ENCODE data around the gene PGLYRP4. TPM values are rescaled to one million over a fixed set of nuclear protein-coding genes. Genes with fewer than 3 reads are reported as not detected.

The PGLYRP4 gene
- total RNA-seq, 1 experiment from 2014 or later, result not detected

GRCh38 chr1:153293851-153294250 is 54.8 kb downstream of the PGLYRP4 start:
- no TSS peak for BruUV-seq (replicated peaks)
- no peak overlapping the region for H3K4me3 ChIP-seq
- H4K20me1 ChIP-seq (ENCODE audit: insufficient read depth), result no peaks in the 10 kb centered on the region
- no peak for DNase-seq
- no peak overlapping the region for H3K27ac ChIP-seq
- TF ChIP-seq CTCF (conservative IDR thresholded peaks at IDR 0.05), result no peak
- TF ChIP-seq EZH2 (IDR thresholded peaks at IDR 0.05; ENCODE audit: low read depth), result no peak
- H3K27me3 ChIP-seq (ENCODE audit: insufficient read depth, low read depth), result peaks cover 10% of the 10 kb centered on the region; the same call in 1 of the 2 replicates
- H3K4me1 ChIP-seq (replicated peaks; ENCODE audit: insufficient read depth), result 0 out of 2 replicates have a peak, but pooled peaks cover 6% of the 10 kb centered on the region
- CTCF ChIA-PET, result no interaction called here
- no peaks in the 10 kb centered on the region for H3K79me2 ChIP-seq (ENCODE audit: low read depth)
- H3F3A ChIP-seq (ENCODE audit: insufficient read depth, low read depth), result no peaks in the 10 kb centered on the region
- H3K9me3 ChIP-seq (ENCODE audit: insufficient read depth, low read depth), result no peaks in the 10 kb centered on the region
- no peaks in the 10 kb centered on the region for H3K36me3 ChIP-seq (ENCODE audit: low read depth)
- POLR2A ChIA-PET (ENCODE audit: unreplicated experiment), result no interaction called here
- no peak overlapping the region for H3K4me2 ChIP-seq
- H3K9me2 ChIP-seq (ENCODE audit: insufficient read depth), result no peaks in the 10 kb centered on the region
- H2AFZ ChIP-seq, result no peak overlapping the region
- intact Hi-C loops (cut with micrococcal nuclease; ENCODE audit: unreplicated experiment), result no loop called here

GRCh38 chr1:153293480-153293775 is 55.2 kb downstream of the PGLYRP4 start:
- Histone ChIP-seq H3K27ac (no peak overlapping the region), H3K4me3 (no peak overlapping the region), H3K79me2 (ENCODE audit: low read depth) (no peaks in the 10 kb centered on the region), H3K27me3 (ENCODE audit: insufficient read depth, low read depth) (peaks cover 10% of the 10 kb centered on the region; the same call in 1 of the 2 replicates), H4K20me1 (ENCODE audit: insufficient read depth) (no peaks in the 10 kb centered on the region), H3K36me3 (ENCODE audit: low read depth) (no peaks in the 10 kb centered on the region), H3K9me2 (ENCODE audit: insufficient read depth) (no peaks in the 10 kb centered on the region), H3F3A (ENCODE audit: insufficient read depth, low read depth) (no peaks in the 10 kb centered on the region), H3K4me1 (replicated peaks; ENCODE audit: insufficient read depth) (0 out of 2 replicates have a peak, but pooled peaks cover 6% of the 10 kb centered on the region), H3K4me2 (no peak overlapping the region), H2AFZ (no peak overlapping the region), H3K9me3 (ENCODE audit: insufficient read depth, low read depth) (no peaks in the 10 kb centered on the region)
- intact Hi-C loops (cut with micrococcal nuclease; ENCODE audit: unreplicated experiment), result no loop called here
- TF ChIP-seq EZH2 (IDR thresholded peaks at IDR 0.05; ENCODE audit: low read depth) (no peak), CTCF (conservative IDR thresholded peaks at IDR 0.05) (no peak)
- ChIA-PET CTCF (no interaction called here), POLR2A (ENCODE audit: unreplicated experiment) (no interaction called here)
- no TSS peak for BruUV-seq (replicated peaks)
- DNase-seq, result no peak

GRCh38 chr1:153292740-153293479 is 55.7 kb downstream of the PGLYRP4 start:
- Histone ChIP-seq H3K4me1 (replicated peaks; ENCODE audit: insufficient read depth) (0 out of 2 replicates have a peak, but pooled peaks cover 6% of the 10 kb centered on the region), H4K20me1 (ENCODE audit: insufficient read depth) (no peaks in the 10 kb centered on the region), H3K9me3 (ENCODE audit: insufficient read depth, low read depth) (no peaks in the 10 kb centered on the region), H2AFZ (no peak overlapping the region), H3K4me3 (no peak overlapping the region), H3F3A (ENCODE audit: insufficient read depth, low read depth) (no peaks in the 10 kb centered on the region), H3K9me2 (ENCODE audit: insufficient read depth) (no peaks in the 10 kb centered on the region), H3K36me3 (ENCODE audit: low read depth) (no peaks in the 10 kb centered on the region), H3K4me2 (peak overlapping the region; percentile 27; the same call in 1 of the 2 replicates), H3K79me2 (ENCODE audit: low read depth) (no peaks in the 10 kb centered on the region), H3K27ac (no peak overlapping the region), H3K27me3 (ENCODE audit: insufficient read depth, low read depth) (peaks cover 10% of the 10 kb centered on the region; the same call in 1 of the 2 replicates)
- no peak for TF ChIP-seq CTCF (conservative IDR thresholded peaks at IDR 0.05)
- TF ChIP-seq EZH2 (IDR thresholded peaks at IDR 0.05; ENCODE audit: low read depth), result no peak
- no peak for DNase-seq
- CTCF ChIA-PET, result no interaction called here
- no TSS peak for BruUV-seq (replicated peaks)
- POLR2A ChIA-PET (ENCODE audit: unreplicated experiment), result no interaction called here
- intact Hi-C loops (cut with micrococcal nuclease; ENCODE audit: unreplicated experiment), result no loop called here

All from PC-9 (cell line).